ENCODE results near the gene DCLRE1B.
A peak's percentile ranks its signal among the peaks of the same experiment; 100 is the strongest.

- TF ChIP-seq CTCF (conservative IDR thresholded peaks at IDR 0.05) (no peak; the same call in none of the 2 replicates), ZFX (IDR thresholded peaks at IDR 0.05) (peak; percentile 60)
These were observed 322 bp downstream of the DCLRE1B start for GRCh38 chr1:113905435-113905861.
